GM04503 (cell line): ENCODE measurements around the gene CNKSR1.
"Not testable (repeated sequence)": the region's sequence is repeated elsewhere in the genome, so short reads cannot be mapped to it uniquely, and the experiment has no call there.

Source experiments
- DNase-seq: peaks from one replicate; pipeline ENCODE4 v3.0.0-alpha.2; 2012; ENCODE audit warnings: low read depth

CNKSR1 gene

GRCh38 chr1:26230682-26231081 is 53.4 kb downstream of the CNKSR1 start:
- not testable (repeated sequence) for DNase-seq

GRCh38 chr1:26233903-26234643 is 56.8 kb downstream of the CNKSR1 start, which contains the start of gene CEP85:
TSS of gene CEP85 (plus strand) at chr1:26234200. CDS start at chr1:26239784, 5,584 bp downstream.
- DNase-seq: peak; percentile 65

GRCh38 chr1:26234644-26235370 is 57.5 kb downstream of the CNKSR1 start:
- no peak for DNase-seq

GRCh38 chr1:26237230-26237966 is 60.1 kb downstream of the CNKSR1 start:
- DNase-seq: no peak
